Measurements from ENCODE around the gene PEX14. TPM values are rescaled to one million over a fixed set of nuclear protein-coding genes. Genes with fewer than 3 reads are reported as not detected.

PEX14 gene
- total RNA-seq, 4 donors from 2014 or later, result 10.1 to 22.7 (median 15.1) TPM

GRCh38 chr1:10633416-10633815, 158.7 kb downstream of the PEX14 start:
- H3K27me3 ChIP-seq, result peaks cover 2% of the 10 kb centered on the region
- peak overlapping the region in 2 of 4 donors; percentile 82 to 83 for H3K27ac ChIP-seq
- no peak for ATAC-seq
- no peaks in the 10 kb centered on the region for H3K9me3 ChIP-seq
- TF ChIP-seq, protein P1, sequence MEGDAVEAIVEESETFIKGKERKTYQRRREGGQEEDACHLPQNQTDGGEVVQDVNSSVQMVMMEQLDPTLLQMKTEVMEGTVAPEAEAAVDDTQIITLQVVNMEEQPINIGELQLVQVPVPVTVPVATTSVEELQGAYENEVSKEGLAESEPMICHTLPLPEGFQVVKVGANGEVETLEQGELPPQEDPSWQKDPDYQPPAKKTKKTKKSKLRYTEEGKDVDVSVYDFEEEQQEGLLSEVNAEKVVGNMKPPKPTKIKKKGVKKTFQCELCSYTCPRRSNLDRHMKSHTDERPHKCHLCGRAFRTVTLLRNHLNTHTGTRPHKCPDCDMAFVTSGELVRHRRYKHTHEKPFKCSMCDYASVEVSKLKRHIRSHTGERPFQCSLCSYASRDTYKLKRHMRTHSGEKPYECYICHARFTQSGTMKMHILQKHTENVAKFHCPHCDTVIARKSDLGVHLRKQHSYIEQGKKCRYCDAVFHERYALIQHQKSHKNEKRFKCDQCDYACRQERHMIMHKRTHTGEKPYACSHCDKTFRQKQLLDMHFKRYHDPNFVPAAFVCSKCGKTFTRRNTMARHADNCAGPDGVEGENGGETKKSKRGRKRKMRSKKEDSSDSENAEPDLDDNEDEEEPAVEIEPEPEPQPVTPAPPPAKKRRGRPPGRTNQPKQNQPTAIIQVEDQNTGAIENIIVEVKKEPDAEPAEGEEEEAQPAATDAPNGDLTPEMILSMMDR (IDR thresholded peaks at IDR 0.05), result no peak
- TF ChIP-seq POLR2A (IDR thresholded peaks at IDR 0.05) (no peak), POLR2AphosphoS5 (IDR thresholded peaks at IDR 0.05) (no peak), EP300 (IDR thresholded peaks at IDR 0.05) (no peak)
- no peak overlapping the region for H3K4me3 ChIP-seq
- H3K4me1 ChIP-seq, result peaks cover 0 to 92% (median 22%) of the 10 kb centered on the region in 3 donors
- H3K36me3 ChIP-seq, result peaks cover 0 to 29% of the 10 kb centered on the region in 2 donors
- WGBS, 2 donors (ENCODE audit: low coverage in 1 of 2), result 90% methylated on average over 3 of the region's 10 CpGs; no CpG with 5 or more reads in 1 of the 2 donors

GRCh38 chr1:10634075-10634427, 159.3 kb downstream of the PEX14 start:
- Histone ChIP-seq H3K9me3 (no peaks in the 10 kb centered on the region), H3K27ac (peak overlapping the region in 3 of 4 donors; percentile 55 to 83 (median 82)), H3K4me1 (peaks cover 0 to 88% (median 23%) of the 10 kb centered on the region in 3 donors), H3K27me3 (peaks cover 3% of the 10 kb centered on the region), H3K4me3 (no peak overlapping the region), H3K36me3 (peaks cover 0 to 31% of the 10 kb centered on the region in 2 donors)
- WGBS, 2 donors (ENCODE audit: low coverage in 1 of 2), result 94% methylated on average over 3 of the region's 8 CpGs; no CpG with 5 or more reads in 1 of the 2 donors
- ATAC-seq, result no peak
- TF ChIP-seq, protein P1 (IDR thresholded peaks at IDR 0.05), result no peak
- TF ChIP-seq POLR2AphosphoS5 (IDR thresholded peaks at IDR 0.05) (no peak), POLR2A (IDR thresholded peaks at IDR 0.05) (no peak), EP300 (IDR thresholded peaks at IDR 0.05) (no peak)

DNA sequence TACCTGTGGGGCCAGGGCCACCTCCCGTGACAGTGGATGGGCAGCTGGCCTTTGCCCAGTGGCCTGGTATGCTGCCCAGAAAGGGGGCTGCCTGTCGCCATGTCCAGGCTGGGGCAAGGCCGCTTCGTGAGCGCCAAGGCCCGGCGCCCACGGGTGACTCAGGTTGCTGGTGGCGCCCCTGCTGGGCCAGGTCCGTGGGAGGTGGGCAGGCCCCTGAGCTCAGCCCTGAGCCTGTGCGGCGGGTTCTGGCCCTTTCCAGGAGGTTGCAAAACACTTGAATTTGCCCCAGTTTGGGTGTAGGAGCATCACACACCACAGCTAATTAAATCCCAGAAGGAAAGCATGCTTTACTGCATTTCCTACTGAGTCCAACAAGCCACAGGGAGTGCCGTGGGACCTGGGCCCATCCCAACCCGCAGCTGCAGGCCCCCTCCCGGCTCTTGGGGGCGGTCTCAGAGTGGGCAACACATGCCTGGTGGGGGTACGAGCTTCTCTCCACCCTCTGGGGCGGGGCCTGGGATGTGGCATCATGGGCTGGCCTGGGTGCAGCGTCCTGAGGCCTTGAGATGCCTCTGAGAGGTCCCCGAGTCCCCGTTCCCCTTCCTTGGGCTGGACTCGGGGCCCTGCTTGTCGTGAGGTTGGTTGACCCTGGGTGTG, 159.8 kb downstream of the PEX14 start:
- Histone ChIP-seq H3K9me3 (no peaks in the 10 kb centered on the region), H3K4me3 (no peak overlapping the region), H3K27ac (peak overlapping the region in 3 of 4 donors; percentile 55 to 83 (median 82)), H3K27me3 (peaks cover 3% of the 10 kb centered on the region), H3K36me3 (peaks cover 0 to 35% of the 10 kb centered on the region in 2 donors), H3K4me1 (peaks cover 0 to 83% (median 23%) of the 10 kb centered on the region in 3 donors)
- 82% methylated on average over 7 of the region's 23 CpGs; no CpG with 5 or more reads in 1 of the 2 donors for WGBS, 2 donors (ENCODE audit: low coverage in 1 of 2)
- TF ChIP-seq POLR2A (IDR thresholded peaks at IDR 0.05), result no peak
- no peak for TF ChIP-seq POLR2AphosphoS5 (IDR thresholded peaks at IDR 0.05)
- TF ChIP-seq, protein P1 (IDR thresholded peaks at IDR 0.05), result no peak
- no peak for TF ChIP-seq EP300 (IDR thresholded peaks at IDR 0.05)
- ATAC-seq, result peak; percentile 40

DNA sequence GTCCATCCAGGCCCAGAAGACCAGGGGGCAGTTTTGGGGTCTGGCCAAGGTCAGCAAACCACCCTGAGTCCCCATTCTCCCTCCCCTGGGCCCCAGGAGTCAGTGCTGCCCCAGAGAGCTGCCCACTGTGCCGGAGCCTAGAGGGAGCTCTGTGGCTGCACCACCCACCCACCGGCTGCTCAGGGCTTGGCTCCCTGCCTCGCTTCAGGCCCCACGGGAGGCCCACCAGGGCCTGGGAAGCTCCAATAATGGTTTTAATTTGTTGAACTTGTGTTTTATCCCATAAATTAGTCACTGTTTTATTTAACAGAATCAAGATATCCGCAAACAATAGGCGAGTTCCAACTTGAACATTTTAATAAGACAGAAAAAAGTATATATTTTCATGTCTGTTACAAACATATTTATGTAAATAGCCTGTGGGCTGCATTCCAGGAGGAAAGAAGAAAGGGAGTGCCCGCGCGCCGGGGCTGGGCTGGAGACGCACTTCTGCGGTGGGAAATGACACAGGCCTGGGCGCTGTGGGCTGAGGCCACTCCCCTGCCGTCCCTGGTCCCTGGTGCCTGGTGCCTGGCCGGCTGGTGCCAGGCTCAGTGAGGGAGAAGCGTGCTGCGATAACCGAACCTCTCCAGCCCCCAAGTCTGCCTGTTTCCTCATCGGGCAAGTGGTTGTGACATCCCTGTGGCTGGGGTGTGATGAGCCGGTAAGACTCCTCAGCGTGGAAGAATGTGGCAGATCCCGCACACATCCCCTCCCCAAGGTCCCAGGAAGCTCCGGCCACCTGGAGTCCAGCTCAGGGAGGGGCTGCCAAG, 160.5 kb downstream of the PEX14 start:
- TF ChIP-seq POLR2A (IDR thresholded peaks at IDR 0.05) (no peak), POLR2AphosphoS5 (IDR thresholded peaks at IDR 0.05) (peak; percentile 51), EP300 (IDR thresholded peaks at IDR 0.05) (no peak)
- TF ChIP-seq, protein P1 (IDR thresholded peaks at IDR 0.05), result no peak
- H3K27me3 ChIP-seq, result peaks cover 3% of the 10 kb centered on the region
- ATAC-seq, result peak; percentile 39
- H3K4me3 ChIP-seq, result no peak overlapping the region
- peak overlapping the region in 3 of 4 donors; percentile 55 to 83 (median 82) for H3K27ac ChIP-seq
- H3K36me3 ChIP-seq, result peaks cover 0 to 31% of the 10 kb centered on the region in 2 donors
- WGBS, 2 donors (ENCODE audit: low coverage in 1 of 2), result 30 to 48% methylated on average over 6 to 16 of the region's 23 CpGs
- no peaks in the 10 kb centered on the region for H3K9me3 ChIP-seq
- peaks cover 0 to 82% (median 26%) of the 10 kb centered on the region in 3 donors for H3K4me1 ChIP-seq

Data from gastroesophageal sphincter (tissue), 4 donors.